Pulmonary artery endothelial cell (primary cell): ENCODE data around the gene ELOVL5. TPM values are rescaled to one million over a fixed set of nuclear protein-coding genes. Genes with fewer than 3 reads are reported as not detected.
"Not testable (repeated sequence)": the region's sequence is repeated elsewhere in the genome, so short reads cannot be mapped to it uniquely, and the experiment has no call there.

Experiments used
- DNase-seq: peaks from one replicate; pipeline ENCODE4 v3.0.0-alpha.2; 2011; ENCODE audit warnings: low read depth, low spot score
- total RNA-seq: library from RNA; depleted of rRNA; stranded (reverse); fragments of >200 nt; gene quantifications from 2 replicates; pipeline ENCODE4 v1.2.3, GENCODE V29; 2014

Gene ELOVL5
- total RNA-seq: 84.2 and 93.4 TPM in 2 replicates

- peak; percentile 97 for DNase-seq
Measured at GRCh38 chr6:53348371-53349208, at the start of gene ELOVL5. Gene ELOVL5, minus strand, starts transcription at chr6:53348950. Its CDS starts 53,251 bp downstream, at chr6:53295699.

GRCh38 chr6:53397283-53397682 is 48.5 kb upstream of the ELOVL5 start:
- no peak for DNase-seq

- no peak for DNase-seq
Measured at GRCh38 chr6:53395986-53396385, 47.2 kb upstream of the ELOVL5 start.

DNA sequence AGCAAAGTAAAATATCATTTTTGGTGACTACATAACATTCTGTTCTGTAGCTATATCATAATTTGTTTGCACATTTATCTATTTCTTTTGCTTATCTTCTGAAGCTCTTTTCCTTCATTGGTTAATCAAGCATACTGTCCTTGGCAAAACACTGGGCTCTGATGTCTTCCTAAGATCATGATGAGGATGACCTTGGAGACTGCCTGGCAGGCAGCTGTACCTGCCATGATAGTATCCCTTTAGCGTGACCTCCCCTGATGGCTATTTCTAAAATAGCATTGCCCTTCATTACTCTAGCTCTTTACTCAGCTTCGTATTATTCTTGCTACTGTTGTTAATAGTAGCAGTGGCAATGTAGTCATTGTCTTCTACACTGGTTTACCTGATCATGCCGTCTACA is 46.0 kb upstream of the ELOVL5 start:
- DNase-seq: no peak

GRCh38 chr6:53391170-53391569 is 42.4 kb upstream of the ELOVL5 start:
- peak; percentile 8 for DNase-seq

GRCh38 chr6:53390010-53390409 is 41.3 kb upstream of the ELOVL5 start:
- DNase-seq: no peak

DNA sequence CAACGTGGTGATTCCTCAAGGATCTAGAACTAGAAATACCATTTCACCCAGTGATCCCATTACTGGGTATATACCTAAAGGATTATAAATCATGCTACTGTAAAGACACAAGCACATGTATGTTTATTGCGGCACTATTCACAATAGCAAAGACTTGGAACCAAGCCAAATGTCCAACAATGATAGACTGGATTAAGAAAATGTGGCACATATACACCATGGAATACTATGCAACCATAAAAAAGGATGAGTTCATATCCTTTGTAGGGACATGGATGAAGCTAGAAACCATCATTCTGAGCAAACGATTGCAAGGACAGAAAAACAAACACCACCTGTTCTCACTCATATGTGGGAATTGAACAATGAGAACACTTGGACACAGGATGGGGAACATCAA is 39.9 kb upstream of the ELOVL5 start:
- DNase-seq: not testable (repeated sequence)

GRCh38 chr6:53382421-53382820 is 33.7 kb upstream of the ELOVL5 start:
- no peak for DNase-seq

- DNase-seq: no peak
Measured at GRCh38 chr6:53378208-53378607, 29.5 kb upstream of the ELOVL5 start.

GRCh38 chr6:53377793-53378192 is 29.0 kb upstream of the ELOVL5 start:
- no peak for DNase-seq

- DNase-seq: no peak
Measured at GRCh38 chr6:53377289-53377688, 28.5 kb upstream of the ELOVL5 start.

- no peak for DNase-seq
Measured at GRCh38 chr6:53376661-53377226, 28.0 kb upstream of the ELOVL5 start.

- no peak for DNase-seq
Measured at GRCh38 chr6:53375847-53376246, 27.1 kb upstream of the ELOVL5 start.

DNA sequence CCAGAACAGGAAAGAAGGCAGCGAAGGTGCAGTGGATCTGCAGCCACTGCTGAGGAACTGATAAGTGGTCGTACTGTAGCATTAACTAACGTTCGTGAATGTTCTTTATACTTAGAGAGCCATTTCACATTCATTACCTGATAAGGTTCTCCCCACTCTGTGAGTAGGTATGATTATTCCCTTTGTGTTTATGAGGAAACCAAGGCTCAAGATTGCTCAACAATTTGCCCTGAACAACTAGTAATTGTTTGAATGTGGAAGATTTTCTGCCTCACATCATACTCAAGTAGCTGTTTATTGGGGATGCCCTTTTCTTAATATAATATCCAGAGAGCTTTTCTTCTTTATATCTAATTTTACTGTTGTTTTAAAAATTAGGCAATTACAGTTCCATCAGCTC is 24.9 kb upstream of the ELOVL5 start:
- no peak for DNase-seq

DNA sequence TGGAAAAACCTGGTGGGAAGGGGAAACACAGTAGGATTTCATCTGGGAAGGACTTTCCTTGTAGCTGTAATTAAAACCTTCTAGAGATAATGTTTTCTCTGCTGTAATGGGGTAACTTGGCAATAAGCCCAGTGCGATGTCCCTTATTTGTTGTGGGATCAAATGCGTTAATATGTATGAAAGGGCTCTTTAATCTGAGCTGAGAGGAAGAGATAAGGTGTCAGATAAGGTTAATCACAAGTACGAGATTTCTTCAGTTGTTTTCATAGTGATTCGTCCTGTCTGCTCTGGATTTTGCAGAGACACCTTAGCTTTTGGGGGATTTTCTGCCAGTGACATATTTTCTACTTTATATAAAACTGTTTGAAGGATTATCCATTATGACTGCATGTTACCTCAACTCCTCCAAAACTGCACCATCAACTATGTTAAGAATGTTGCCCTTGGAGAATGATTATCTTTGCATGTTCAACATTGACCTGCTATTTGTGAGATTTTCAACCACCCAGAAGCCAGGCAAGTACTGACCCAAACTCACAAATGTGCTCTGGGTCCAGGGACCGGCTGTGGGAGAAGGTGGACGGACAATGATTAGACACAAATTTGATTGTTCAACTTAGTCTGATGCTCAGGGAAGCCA is 21.2 kb upstream of the ELOVL5 start:
- DNase-seq: no peak

- no peak for DNase-seq
Measured at GRCh38 chr6:53369051-53369450, 20.3 kb upstream of the ELOVL5 start.

DNA sequence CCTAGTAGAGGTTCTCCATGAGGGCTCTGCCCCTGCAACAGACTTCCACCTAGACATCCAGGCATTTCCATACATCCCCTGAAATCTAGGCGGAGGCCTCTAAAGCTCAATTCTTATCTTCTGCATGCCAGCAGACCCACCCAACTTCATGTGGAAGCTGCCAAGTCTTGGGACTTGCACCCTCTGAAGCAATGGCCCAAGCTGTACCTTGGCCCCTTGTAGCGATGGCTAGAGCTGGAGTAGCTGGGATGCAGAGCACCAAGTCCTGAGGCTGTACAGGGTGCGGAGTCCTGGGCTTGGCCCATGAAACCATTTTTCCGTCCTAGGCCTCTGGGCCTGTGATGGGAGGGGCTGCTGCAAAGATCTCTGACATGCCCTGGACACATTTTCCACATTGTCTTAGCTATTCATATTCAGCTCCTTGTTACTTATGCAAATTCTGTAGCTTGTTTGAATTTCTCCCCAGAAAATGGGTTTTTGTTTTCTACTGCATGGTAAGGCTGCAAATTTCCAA is 17.4 kb upstream of the ELOVL5 start:
- no peak for DNase-seq

GRCh38 chr6:53363341-53364079 is 14.8 kb upstream of the ELOVL5 start:
- DNase-seq: no peak

GRCh38 chr6:53361549-53362031 is 12.8 kb upstream of the ELOVL5 start:
- DNase-seq: no peak

- no peak for DNase-seq
Measured at GRCh38 chr6:53360093-53360912, 11.6 kb upstream of the ELOVL5 start.

DNA sequence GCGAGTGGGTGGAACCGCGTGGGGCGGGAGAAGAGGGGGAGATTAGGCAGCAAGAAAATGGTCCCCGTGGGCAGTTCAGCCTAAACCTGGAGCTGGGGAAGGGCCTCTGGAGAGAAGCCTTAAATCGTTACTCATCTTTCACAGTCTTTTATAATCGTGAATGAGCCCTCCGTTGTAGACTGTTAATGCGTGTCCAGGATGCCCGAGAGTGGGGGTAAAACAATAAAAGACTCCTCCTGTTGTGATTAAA is 11.0 kb upstream of the ELOVL5 start:
- DNase-seq: no peak
